HG03025 (cell line): Measurements from ENCODE around the gene PXN.

Source experiments
- ATAC-seq: cut with Tn5 transposase; IDR thresholded peaks from one replicate; pipeline ENCODE4 v1.9.1; 2021; ENCODE audit warnings: mild to moderate bottlenecking, moderate library complexity; ENCODE audit not compliant: unreplicated experiment, low FRiP score

The PXN gene

GRCh38 chr12:120265473-120266179 lies at the start of gene PXN:
TSS of gene PXN (minus strand) at chr12:120265730. CDS start at chr12:120265629, 101 bp downstream.
- no peak for ATAC-seq

- no peak for ATAC-seq
Measured at GRCh38 chr12:120314220-120314619, 48.7 kb upstream of the PXN start.

GRCh38 chr12:120301962-120302815 lies 36.7 kb upstream of the PXN start, which contains the start of gene SIRT4:
TSS of gene SIRT4 (plus strand) at chr12:120302321. CDS start at chr12:120303562, 1,241 bp downstream.
- peak; percentile 73 for ATAC-seq

GRCh38 chr12:120292661-120293531 lies 27.4 kb upstream of the PXN start, which contains the start of gene RNU4-1:
TSS of gene RNU4-1 (minus strand) at chr12:120293237.
- peak; percentile 37 for ATAC-seq

GRCh38 chr12:120292411-120292660 lies 26.8 kb upstream of the PXN start:
- ATAC-seq, result no peak

- no peak for ATAC-seq
Measured at GRCh38 chr12:120290609-120291305, 25.2 kb upstream of the PXN start.

- no peak for ATAC-seq
Measured at GRCh38 chr12:120287491-120287890, 22.0 kb upstream of the PXN start.

GRCh38 chr12:120286768-120287490 lies 21.4 kb upstream of the PXN start:
- no peak for ATAC-seq

- no peak for ATAC-seq
Measured at GRCh38 chr12:120284381-120284780, 18.9 kb upstream of the PXN start.

- no peak for ATAC-seq
Measured at GRCh38 chr12:120283318-120283717, 17.8 kb upstream of the PXN start.

GRCh38 chr12:120278137-120279069 lies 12.9 kb upstream of the PXN start:
- no peak for ATAC-seq

- no peak for ATAC-seq
Measured at GRCh38 chr12:120276734-120277133, 11.2 kb upstream of the PXN start.

GRCh38 chr12:120267736-120268135 lies 2.2 kb upstream of the PXN start:
- ATAC-seq, result no peak

- no peak for ATAC-seq
Measured at GRCh38 chr12:120266180-120266870, 795 bp upstream of the PXN start.

- ATAC-seq, result no peak
Measured at GRCh38 chr12:120264904-120265472, 542 bp downstream of the PXN start.

GRCh38 chr12:120264086-120264903 lies 1.2 kb downstream of the PXN start:
- ATAC-seq, result no peak

GRCh38 chr12:120263748-120264085 lies 1.8 kb downstream of the PXN start:
- ATAC-seq, result no peak
